Duodenal mucosa (tissue), 2 donors: ENCODE results near the gene CDS2.
A peak's percentile ranks its signal among the peaks of the same experiment; 100 is the strongest.

Source experiments
- H3K27ac ChIP-seq: one replicate; pipeline ENCODE4 v1.7.0; 2013; ENCODE audit warnings: low read depth, low read length
- H3K27me3 ChIP-seq, 2 donors: one replicate each; pipeline ENCODE4 v1.7.0; 2013; ENCODE audit warnings: low read length in 2 of 2, control low read depth in 1 of 2; ENCODE audit not compliant: insufficient read depth in 2 of 2, control insufficient read depth in 1 of 2
- H3K36me3 ChIP-seq, 2 donors: one replicate each; pipeline ENCODE4 v1.7.0; 2013; ENCODE audit warnings: low read length in 2 of 2, control low read depth in 1 of 2; ENCODE audit not compliant: insufficient read depth in 2 of 2, control insufficient read depth in 1 of 2
- H3K4me1 ChIP-seq, 2 donors: one replicate each; pipeline ENCODE4 v1.7.0; 2013; ENCODE audit warnings: low read length in 2 of 2, control low read depth in 1 of 2; ENCODE audit not compliant: insufficient read depth in 2 of 2, control insufficient read depth in 1 of 2
- H3K4me3 ChIP-seq, 2 donors: one replicate each; pipeline ENCODE4 v1.7.0; 2013; ENCODE audit warnings: low read length in 2 of 2, low read depth in 1 of 2
- H3K9ac ChIP-seq, 2 donors: one replicate each; pipeline ENCODE4 v1.7.0; 2013; ENCODE audit warnings: low read length in 2 of 2, low read depth in 1 of 2
- H3K9me3 ChIP-seq, 2 donors: one replicate each; pipeline ENCODE4 v1.7.0; 2013; ENCODE audit warnings: low read length in 2 of 2, control low read depth in 1 of 2; ENCODE audit not compliant: control insufficient read depth in 1 of 2

The CDS2 gene

GRCh38 chr20:5126512-5127203 lies at the start of gene CDS2:
TSS of gene CDS2 (plus strand) at chr20:5127008. CDS start at chr20:5127093, 85 bp downstream.
- H3K9me3 ChIP-seq: no peaks in the 10 kb centered on the region
- H3K36me3 ChIP-seq: no peaks in the 10 kb centered on the region
- no peaks in the 10 kb centered on the region for H3K27me3 ChIP-seq
- H3K4me3 ChIP-seq: peak within 1 kb of the TSS; percentile 81 to 94
- H3K27ac ChIP-seq: peak within 1 kb of the TSS; percentile 96
- H3K9ac ChIP-seq: peak within 1 kb of the TSS; percentile 90 to 95
- peaks cover 21 to 22% of the 10 kb centered on the region in 2 donors for H3K4me1 ChIP-seq

DNA sequence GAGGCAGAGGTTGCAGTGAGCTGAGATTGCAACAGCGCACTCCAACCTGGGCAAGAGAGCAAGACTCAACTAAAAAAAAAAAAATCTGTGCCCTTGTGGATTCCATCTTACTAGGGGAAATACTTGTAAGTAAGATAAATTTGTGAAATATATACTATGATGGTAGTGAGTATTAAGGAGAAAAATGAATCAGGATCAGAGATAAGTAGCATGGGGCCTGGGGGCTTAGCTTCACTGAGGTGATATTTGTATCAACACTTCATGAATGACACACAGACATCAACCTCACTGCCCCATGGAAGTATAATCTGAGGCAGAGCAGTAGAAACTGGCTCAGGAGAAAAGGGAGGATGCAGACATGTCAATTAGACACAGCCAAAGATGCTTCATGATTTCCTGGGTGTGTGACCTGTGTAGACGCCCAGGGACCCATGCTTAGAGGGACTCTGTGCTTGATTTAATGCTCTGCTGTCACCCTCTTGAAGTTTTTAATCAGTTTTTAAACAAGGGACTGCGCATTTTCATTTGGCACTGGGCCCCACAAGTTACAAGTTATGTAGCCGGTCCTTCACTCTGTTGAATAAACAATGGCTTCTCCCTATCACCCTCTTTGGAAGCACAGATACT lies 48.9 kb upstream of the CDS2 start:
- no peaks in the 10 kb centered on the region for H3K27me3 ChIP-seq
- H3K36me3 ChIP-seq: no peaks in the 10 kb centered on the region
- peak overlapping the region; percentile 53 to 63 for H3K4me3 ChIP-seq
- H3K9me3 ChIP-seq: no peaks in the 10 kb centered on the region
- H3K27ac ChIP-seq: peak overlapping the region; percentile 54
- peaks cover 18 to 30% of the 10 kb centered on the region in 2 donors for H3K4me1 ChIP-seq
- H3K9ac ChIP-seq: peak overlapping the region; percentile 26 to 52

- H3K36me3 ChIP-seq: no peaks in the 10 kb centered on the region
- no peaks in the 10 kb centered on the region for H3K9me3 ChIP-seq
- peak overlapping the region; percentile 53 to 63 for H3K4me3 ChIP-seq
- no peaks in the 10 kb centered on the region for H3K27me3 ChIP-seq
- H3K27ac ChIP-seq: peak overlapping the region; percentile 54
- peaks cover 14 to 24% of the 10 kb centered on the region in 2 donors for H3K4me1 ChIP-seq
- H3K9ac ChIP-seq: peak overlapping the region; percentile 26 to 52
Observed at GRCh38 chr20:5078399-5078958, 48.3 kb upstream of the CDS2 start.

GRCh38 chr20:5080384-5080877 lies 46.4 kb upstream of the CDS2 start:
- no peaks in the 10 kb centered on the region for H3K9me3 ChIP-seq
- H3K4me3 ChIP-seq: no peak overlapping the region
- H3K27me3 ChIP-seq: no peaks in the 10 kb centered on the region
- no peak overlapping the region for H3K27ac ChIP-seq
- H3K9ac ChIP-seq: no peak overlapping the region
- H3K4me1 ChIP-seq: peaks cover 14 to 15% of the 10 kb centered on the region in 2 donors
- H3K36me3 ChIP-seq: no peaks in the 10 kb centered on the region

GRCh38 chr20:5085380-5085779 lies 41.4 kb upstream of the CDS2 start:
- H3K27me3 ChIP-seq: no peaks in the 10 kb centered on the region
- no peaks in the 10 kb centered on the region for H3K9me3 ChIP-seq
- no peak overlapping the region for H3K4me3 ChIP-seq
- no peaks in the 10 kb centered on the region for H3K4me1 ChIP-seq
- H3K27ac ChIP-seq: no peak overlapping the region
- no peaks in the 10 kb centered on the region for H3K36me3 ChIP-seq
- H3K9ac ChIP-seq: no peak overlapping the region

GRCh38 chr20:5088688-5089087 lies 38.1 kb upstream of the CDS2 start:
- Histone ChIP-seq H3K9ac (no peak overlapping the region), H3K9me3 (no peaks in the 10 kb centered on the region), H3K4me3 (no peak overlapping the region), H3K4me1 (peaks cover 4 to 8% of the 10 kb centered on the region in 2 donors), H3K27me3 (no peaks in the 10 kb centered on the region), H3K36me3 (no peaks in the 10 kb centered on the region), H3K27ac (no peak overlapping the region)

DNA sequence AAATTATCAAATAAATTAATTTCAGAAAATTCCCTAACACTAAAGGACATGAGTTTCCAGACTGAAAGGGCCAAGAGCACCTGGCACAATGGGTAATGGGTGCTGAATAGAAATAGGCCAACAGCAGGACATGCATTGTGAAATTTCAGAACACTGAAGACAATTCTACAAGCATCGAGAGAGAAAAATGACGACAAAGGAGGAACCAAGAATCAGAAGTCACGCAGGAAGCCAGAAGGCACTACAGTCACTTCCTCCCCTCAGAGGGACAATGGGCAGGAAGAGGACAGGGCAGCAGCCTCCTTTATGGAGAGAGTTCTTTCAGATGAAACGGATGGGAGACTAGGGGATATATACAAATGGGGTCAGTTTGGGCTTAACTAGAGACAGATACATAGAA lies 36.6 kb upstream of the CDS2 start:
- Histone ChIP-seq H3K4me3 (no peak overlapping the region), H3K27ac (no peak overlapping the region), H3K4me1 (peaks cover 4 to 8% of the 10 kb centered on the region in 2 donors), H3K36me3 (no peaks in the 10 kb centered on the region), H3K9me3 (no peaks in the 10 kb centered on the region), H3K9ac (no peak overlapping the region), H3K27me3 (no peaks in the 10 kb centered on the region)

GRCh38 chr20:5091902-5092301 lies 34.9 kb upstream of the CDS2 start:
- H3K27ac ChIP-seq: no peak overlapping the region
- peaks cover 3 to 10% of the 10 kb centered on the region in 2 donors for H3K36me3 ChIP-seq
- H3K9ac ChIP-seq: no peak overlapping the region
- H3K4me1 ChIP-seq: peaks cover 4 to 8% of the 10 kb centered on the region in 2 donors
- no peaks in the 10 kb centered on the region for H3K9me3 ChIP-seq
- H3K4me3 ChIP-seq: no peak overlapping the region
- H3K27me3 ChIP-seq: no peaks in the 10 kb centered on the region

- H3K36me3 ChIP-seq: peaks cover 3 to 10% of the 10 kb centered on the region in 2 donors
- H3K4me1 ChIP-seq: peaks cover 4 to 8% of the 10 kb centered on the region in 2 donors
- H3K9ac ChIP-seq: no peak overlapping the region
- no peaks in the 10 kb centered on the region for H3K27me3 ChIP-seq
- no peak overlapping the region for H3K4me3 ChIP-seq
- no peaks in the 10 kb centered on the region for H3K9me3 ChIP-seq
- no peak overlapping the region for H3K27ac ChIP-seq
Observed at GRCh38 chr20:5092765-5093339, 34.0 kb upstream of the CDS2 start.

DNA sequence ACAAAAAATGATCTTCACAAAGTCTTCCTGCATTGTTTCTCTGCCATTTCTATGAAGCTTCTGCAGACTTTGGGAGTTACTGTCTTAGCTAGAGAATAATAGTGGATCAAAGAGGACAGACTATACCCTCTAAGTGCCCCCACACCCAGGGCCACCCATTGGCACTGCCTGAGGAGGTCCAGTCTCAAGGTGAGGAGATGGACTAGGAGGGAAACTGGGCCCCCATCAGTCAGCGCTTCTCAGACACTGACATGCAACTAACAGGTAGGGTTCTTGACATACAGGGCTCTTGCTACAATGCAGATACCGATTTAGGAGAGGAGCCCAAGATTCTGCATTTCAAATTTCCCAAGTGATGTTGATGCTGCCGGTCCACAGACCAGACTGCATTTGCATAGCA lies 31.4 kb upstream of the CDS2 start:
- peaks cover 4 to 8% of the 10 kb centered on the region in 2 donors for H3K4me1 ChIP-seq
- no peaks in the 10 kb centered on the region for H3K9me3 ChIP-seq
- no peaks in the 10 kb centered on the region for H3K27me3 ChIP-seq
- H3K36me3 ChIP-seq: peaks cover 9 to 15% of the 10 kb centered on the region in 2 donors
- H3K4me3 ChIP-seq: no peak overlapping the region
- no peak overlapping the region for H3K9ac ChIP-seq
- no peak overlapping the region for H3K27ac ChIP-seq
